ENCODE measurements around the gene ZFHX2.

DNA sequence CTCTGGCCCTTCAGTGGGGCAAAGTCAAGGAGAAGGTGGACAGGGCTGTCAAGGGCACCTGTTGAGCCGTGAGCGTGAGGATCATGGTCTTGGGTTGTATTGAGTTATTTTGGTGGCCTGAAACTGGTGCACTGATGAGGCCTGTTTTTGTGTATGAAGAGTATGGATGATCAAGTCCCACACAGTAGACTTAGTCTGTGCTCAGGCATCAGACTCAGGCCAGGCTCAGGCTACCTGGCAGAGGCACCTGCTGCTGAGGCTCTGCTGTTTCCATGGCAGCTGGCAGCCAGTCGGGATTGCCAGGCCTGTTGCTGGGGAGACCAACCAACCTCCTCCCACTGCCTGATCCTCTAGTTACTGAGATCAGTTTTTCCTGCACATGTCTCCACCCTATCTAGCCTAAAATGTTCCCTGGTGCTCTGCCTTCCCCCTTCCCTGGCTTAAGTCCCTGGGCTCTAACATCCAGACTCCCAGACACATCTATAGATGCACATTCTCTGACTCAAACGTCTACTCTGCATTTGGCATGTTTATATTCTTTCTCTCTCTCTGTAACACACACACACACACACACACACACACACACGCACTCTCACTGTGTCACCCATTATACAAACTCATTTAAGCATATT, 21.9 kb upstream of the ZFHX2 start:
- TF ChIP-seq CTCF (IDR thresholded peaks at IDR 0.05; ENCODE audit: insufficient read depth, low read depth, low read length) = no peak
- no peak for TF ChIP-seq EZH2 (IDR thresholded peaks at IDR 0.05; ENCODE audit: insufficient read depth, low read length)

Data from astrocyte (in vitro differentiated cells and primary cell).